ENCODE results near the gene RAP1GAP2.

The RAP1GAP2 gene

DNA sequence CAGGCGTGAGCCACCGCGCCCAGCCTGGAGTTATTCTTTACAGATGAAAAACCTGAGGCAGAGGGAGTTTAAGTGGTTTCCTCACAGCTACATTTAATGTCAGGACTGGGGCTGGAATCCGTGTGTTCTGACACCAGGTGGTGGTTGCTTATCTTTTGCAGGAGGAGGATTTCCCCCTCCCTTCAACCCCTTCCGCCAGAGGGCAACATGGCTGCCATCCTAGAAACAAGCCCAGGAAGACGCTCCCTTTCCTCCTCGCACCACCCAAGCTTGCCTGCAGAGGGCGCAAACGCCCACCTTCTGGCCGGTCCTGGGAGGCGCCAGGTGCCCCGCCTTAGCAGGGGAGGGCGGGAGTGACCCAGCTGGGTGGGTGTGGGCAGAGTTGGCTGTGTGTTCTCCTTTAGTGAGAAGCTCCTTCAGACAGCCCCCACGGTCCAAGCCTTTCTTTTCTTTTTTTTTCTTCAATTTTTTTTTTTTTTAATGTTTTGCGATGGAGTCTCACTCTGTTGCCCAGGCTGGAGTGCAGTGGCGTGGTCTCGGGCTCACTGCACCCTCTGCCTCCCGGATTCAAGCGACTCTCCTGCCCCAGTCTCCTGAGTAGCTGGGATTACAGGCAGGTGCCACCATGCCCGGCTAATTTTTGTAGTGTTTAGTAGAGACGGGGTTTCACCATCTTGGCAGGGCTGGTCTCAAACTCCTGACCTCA, 9.9 kb upstream of the RAP1GAP2 start:
- DNase-seq (ENCODE audit: low spot score) = peak; percentile 96

- DNase-seq (ENCODE audit: low spot score) = no peak
Observed at GRCh38 chr17:2789700-2790099, 6.5 kb upstream of the RAP1GAP2 start.

- no peak for DNase-seq (ENCODE audit: low spot score)
Observed at GRCh38 chr17:2792366-2793169, 3.7 kb upstream of the RAP1GAP2 start.

DNA sequence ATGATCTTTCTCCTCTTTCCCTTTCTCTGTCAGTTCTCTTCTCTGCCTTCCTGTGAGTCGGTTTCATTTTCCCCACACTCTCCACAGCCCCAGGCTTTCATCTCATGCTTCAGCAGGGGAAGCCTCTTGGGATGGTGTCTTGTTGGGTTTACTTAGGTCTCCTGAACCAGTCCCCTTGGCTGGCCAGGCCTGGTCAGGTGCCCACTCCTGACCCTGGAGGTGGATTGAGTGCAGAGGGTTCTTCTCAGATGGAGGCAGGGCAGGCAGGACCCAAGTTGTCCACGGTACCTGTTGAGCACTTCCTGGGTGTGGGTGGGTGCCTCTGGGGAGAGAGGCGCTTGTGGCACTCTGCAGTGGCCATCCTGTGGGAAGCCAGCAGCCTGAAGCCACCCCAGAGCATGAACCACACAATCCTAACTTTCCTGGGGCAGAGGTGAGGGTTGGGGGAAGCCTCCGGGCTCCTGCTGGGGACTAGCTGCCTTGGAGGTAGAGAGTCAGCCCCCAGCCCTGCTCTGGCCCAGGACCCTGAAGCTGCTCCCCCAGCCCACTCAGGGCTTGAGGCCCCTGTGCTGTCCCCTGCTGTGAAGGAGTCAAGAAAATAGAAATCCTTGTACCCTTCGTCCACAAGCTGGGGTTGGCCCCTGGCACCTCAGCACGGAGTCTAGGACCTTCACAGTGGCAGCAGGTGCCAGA, 2.0 kb upstream of the RAP1GAP2 start:
- no peak for DNase-seq (ENCODE audit: low spot score)

DNA sequence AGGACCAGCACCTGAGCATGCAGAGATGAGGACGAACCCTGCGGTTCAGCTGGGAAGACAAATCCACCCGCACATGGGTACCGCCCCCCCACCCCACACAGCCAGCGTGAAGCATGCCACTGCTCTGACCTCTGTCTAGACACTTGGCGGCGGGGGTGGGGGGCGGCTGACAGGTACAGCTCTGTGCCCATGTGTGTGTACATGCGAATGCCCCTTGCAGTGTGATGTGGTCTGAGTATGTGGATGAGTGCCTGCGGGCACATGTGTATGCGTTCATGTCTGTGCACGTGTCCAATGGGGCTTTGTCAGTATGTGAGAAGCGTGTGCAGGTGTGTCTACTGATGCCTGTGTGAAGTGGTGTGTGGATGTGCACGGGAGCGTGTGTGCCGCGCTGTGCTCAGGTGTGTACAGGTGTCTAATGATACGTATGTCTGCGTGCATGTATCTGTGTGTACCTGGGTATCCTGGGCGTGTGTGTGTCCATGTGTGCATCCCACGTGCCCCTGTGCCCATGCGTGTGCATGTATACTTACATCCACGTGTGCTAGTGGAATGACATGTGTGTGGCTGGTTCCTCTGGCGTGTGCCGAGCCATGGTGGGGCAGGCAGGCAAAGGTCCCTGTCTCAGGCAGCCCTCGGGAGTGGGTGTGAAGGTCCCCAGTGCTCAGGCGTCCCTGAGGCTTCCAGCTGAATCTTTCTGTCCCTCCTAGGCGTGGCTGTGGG, 636 bp upstream of the RAP1GAP2 start:
- DNase-seq (ENCODE audit: low spot score) = no peak

GRCh38 chr17:2797226-2797625, 988 bp downstream of the RAP1GAP2 start:
- no peak for DNase-seq (ENCODE audit: low spot score)

DNA sequence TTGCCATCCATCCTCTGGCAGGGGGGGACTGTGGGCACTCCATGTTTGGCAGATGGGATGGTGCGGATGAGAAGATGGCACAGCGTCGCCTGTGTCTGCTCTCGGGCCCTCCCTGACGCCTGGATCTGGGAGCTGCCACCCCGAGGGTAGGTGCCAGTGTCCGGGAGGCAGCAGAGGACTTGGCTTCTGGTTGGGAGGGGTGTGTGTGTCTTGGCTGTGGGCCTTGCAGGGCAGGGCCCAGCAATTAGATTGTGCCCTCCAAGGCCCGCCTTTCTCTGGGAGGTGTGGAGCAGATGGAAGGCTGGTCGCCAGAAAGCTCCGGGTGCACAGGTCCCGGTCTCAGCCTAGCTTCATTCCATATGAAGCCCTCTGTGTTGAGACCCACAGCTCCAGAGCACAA, 1.4 kb downstream of the RAP1GAP2 start:
- no peak for DNase-seq (ENCODE audit: low spot score)

GRCh38 chr17:2798188-2798587, 1.9 kb downstream of the RAP1GAP2 start:
- DNase-seq (ENCODE audit: low spot score) = no peak

DNA sequence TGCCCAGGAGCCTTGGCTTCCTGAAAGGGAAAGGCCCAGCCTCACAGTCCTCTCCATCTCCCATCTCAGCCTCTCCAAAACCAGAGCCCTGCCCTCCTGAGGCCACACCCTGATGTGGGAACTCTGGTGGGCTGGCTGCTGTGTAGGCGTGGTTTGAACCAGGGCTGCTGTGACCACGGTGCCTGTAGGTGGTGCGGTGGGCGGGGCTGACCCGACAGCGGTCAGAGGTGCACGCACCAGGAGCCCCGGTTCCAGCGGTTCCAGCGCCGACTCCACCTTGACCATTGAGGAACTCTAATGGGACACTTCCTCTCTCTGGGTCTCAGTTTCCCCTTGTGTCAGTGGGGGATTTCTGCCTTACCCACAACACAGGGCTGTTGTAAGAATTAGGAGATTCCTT, 2.4 kb downstream of the RAP1GAP2 start:
- no peak for DNase-seq (ENCODE audit: low spot score)

- no peak for DNase-seq (ENCODE audit: low spot score)
Observed at GRCh38 chr17:2799653-2800052, 3.4 kb downstream of the RAP1GAP2 start.

GRCh38 chr17:2800367-2800766, 4.1 kb downstream of the RAP1GAP2 start:
- DNase-seq (ENCODE audit: low spot score) = no peak

DNA sequence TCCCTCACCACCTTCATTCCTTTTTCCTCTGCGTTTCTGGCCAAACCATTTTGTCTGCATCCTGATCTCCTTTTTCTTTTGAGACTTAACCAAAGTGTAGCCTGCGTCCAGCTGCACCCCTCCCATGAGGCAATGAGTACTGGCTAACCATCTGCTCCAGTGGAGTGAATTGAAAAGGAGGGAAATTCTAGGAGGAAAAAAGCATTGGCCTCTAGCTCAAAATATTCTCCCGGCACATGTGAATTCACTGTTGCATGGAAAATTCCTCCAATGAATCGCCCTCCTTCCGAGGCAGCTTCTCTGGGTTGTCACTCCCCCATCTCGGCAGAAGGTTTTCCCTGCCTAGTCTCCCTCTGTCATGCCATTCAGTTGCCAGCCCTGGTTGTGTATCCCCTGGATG, 5.6 kb downstream of the RAP1GAP2 start:
- DNase-seq (ENCODE audit: low spot score) = no peak

GRCh38 chr17:2802574-2802973, 6.3 kb downstream of the RAP1GAP2 start:
- no peak for DNase-seq (ENCODE audit: low spot score)

GRCh38 chr17:2803386-2803785, 7.1 kb downstream of the RAP1GAP2 start:
- DNase-seq (ENCODE audit: low spot score) = no peak

DNA sequence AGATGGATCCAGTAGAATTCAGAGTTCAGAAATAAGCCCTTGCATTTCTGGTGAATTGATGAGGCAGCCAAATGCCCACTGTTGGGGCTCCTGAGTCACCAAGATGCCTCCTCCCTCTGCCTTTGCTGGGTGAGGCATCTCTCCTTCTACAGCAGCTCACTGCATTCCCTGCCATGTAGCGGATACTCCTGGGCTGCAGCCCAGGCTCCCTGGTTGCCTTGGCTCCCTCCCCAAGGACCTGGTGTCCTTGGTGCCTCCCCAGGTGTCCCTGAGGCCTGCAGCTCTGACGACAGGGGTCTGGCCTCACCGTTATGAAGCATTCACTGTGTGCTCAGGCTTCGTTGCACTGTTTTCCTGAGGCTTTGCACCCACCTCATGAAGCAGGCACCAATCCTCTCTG, 7.7 kb downstream of the RAP1GAP2 start:
- DNase-seq (ENCODE audit: low spot score) = no peak

DNA sequence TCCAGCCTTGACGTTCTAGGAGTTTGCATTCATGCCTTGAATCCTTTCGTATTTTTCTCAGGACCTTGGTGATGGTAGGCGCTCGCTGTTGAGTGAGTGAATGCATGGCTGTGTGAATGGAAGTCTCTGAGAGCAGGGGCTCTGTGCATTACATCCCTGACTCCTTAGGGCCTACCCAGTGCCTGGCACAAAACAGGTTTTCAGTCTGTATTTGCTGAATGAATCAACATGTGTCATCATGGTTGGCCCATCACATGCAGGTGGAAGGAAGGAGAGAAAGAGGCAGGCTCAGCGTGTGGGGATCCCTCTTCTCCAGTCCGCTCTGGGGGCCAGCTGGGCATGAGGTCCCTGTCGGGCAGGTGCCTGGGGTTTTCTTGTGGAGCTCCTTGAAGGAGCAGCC, 8.7 kb downstream of the RAP1GAP2 start:
- DNase-seq (ENCODE audit: low spot score) = no peak

- no peak for DNase-seq (ENCODE audit: low spot score)
Observed at GRCh38 chr17:2805961-2806360, 9.7 kb downstream of the RAP1GAP2 start.

GRCh38 chr17:2808367-2809335, 12.4 kb downstream of the RAP1GAP2 start:
- DNase-seq (ENCODE audit: low spot score) = no peak

- DNase-seq (ENCODE audit: low spot score) = no peak
Observed at GRCh38 chr17:2809337-2809736, 13.1 kb downstream of the RAP1GAP2 start.

DNA sequence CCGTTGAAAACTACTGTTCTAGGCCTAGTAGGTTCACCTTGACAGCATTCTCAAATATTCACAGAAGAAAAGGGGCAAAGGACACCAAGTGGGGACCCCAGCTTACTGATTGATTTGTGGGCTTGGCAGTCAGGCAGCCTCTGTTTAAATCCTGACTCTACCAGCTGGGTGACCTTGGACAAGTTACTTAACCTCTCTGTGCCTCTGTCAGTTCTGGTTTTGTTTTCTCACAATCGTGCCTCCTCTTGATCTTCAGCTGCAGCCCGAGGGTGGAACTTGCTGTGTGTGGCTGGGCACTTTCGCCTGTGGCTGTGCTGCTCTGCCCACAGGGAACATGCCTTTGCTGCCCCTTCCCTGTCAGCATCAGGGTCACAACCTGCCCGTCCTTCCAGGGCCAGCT, 17.8 kb downstream of the RAP1GAP2 start:
- no peak for DNase-seq (ENCODE audit: low spot score)
